K562 (cell line): ENCODE data around the gene ACAT1. TPM values are rescaled to one million over a fixed set of nuclear protein-coding genes. Genes with fewer than 3 reads are reported as not detected.

Experiments used
- BMI1 ChIP-seq: fragments of 150-350 bp; IDR thresholded peaks from 2 replicates; pipeline ENCODE4 v1.6.1; 2014; ENCODE audit warnings: low read length
- CCAR2 ChIP-seq: fragments of 200-400 bp; formaldehyde crosslinking; IDR thresholded peaks from 2 replicates; pipeline ENCODE4 v1.6.1; 2017; ENCODE audit warnings: mild to moderate bottlenecking, low read depth, low read length
- PCBP2 ChIP-seq: fragments of 200-400 bp; formaldehyde crosslinking; IDR thresholded peaks from 2 replicates; pipeline ENCODE4 v1.6.1; 2018; ENCODE audit warnings: low read length, low read depth, mild to moderate bottlenecking, moderate library complexity; ENCODE audit not compliant: poor library complexity, severe bottlenecking
- SUPT5H ChIP-seq: fragments of 450-650 bp; IDR thresholded peaks from 2 replicates; pipeline ENCODE4 v1.6.1; 2016
- polyA plus RNA-seq, 8 experiments: library from polyadenylated mRNA; depleted of rRNA in 4 of 8; stranded (reverse) in 5 of 8; unstranded in 3 of 8; fragments of >200 nt; fragmentation: Nextera tagmentation in 2 of 8; fragmentation: Illumina TruSeq in 1 of 8; extraction: Ambion mirVana in 2 of 8; extraction: Trizol in 1 of 8; gene quantifications; 2 replicates each; pipeline versions ENCODE4 v1.2.1 to v1.2.3, GENCODE V29; 2011 to 2014; ENCODE audit warnings: inconsistent platforms in 1 of 8, missing spikeins in 1 of 8
- total RNA-seq, 7 experiments: library from RNA; depleted of rRNA in 6 of 7; stranded (reverse); fragments of >200 nt in 6 of 7; fragmentation: Illumina TruSeq in 2 of 7; extraction: Trizol in 2 of 7; gene quantifications; 2 replicates each; pipeline versions ENCODE4 v1.2.1 to v1.2.3, GENCODE V29; 2011 to 2021; ENCODE audit warnings: low replicate concordance in 1 of 7
- TF ChIP-seq, protein P1 (sequence below): conservative IDR thresholded peaks from 2 replicates; pipeline ENCODE4 v1.6.1; 2011; ENCODE audit warnings: low read depth, mild to moderate bottlenecking, low read length; ENCODE audit not compliant: control insufficient read depth
- TF ChIP-seq, protein P2 (sequence below): fragments of 450-650 bp; IDR thresholded peaks from 2 replicates; pipeline ENCODE4 v1.6.1; 2018; ENCODE audit warnings: mild to moderate bottlenecking, low read depth; ENCODE audit not compliant: partially characterized antibody
- TF ChIP-seq, protein P3 (sequence below): fragments of 450-650 bp; IDR thresholded peaks from 2 replicates; pipeline ENCODE4 v1.6.1; 2016; ENCODE audit warnings: mild to moderate bottlenecking, moderate library complexity
- TF ChIP-seq, protein P4 (sequence below): sonication (generic); formaldehyde crosslinking; IDR thresholded peaks from 2 replicates; pipeline ENCODE4 v1.8.0; 2022; ENCODE audit warnings: missing genetic modification reagents, mild to moderate bottlenecking, moderate library complexity, borderline replicate concordance

ACAT1 gene
- total and polyA plus RNA-seq, 9 of the 15 experiments (the other 6 are each of a cell fraction or from before 2014, with no cell fraction given): 65.1 to 204 (median 104) TPM

DNA sequence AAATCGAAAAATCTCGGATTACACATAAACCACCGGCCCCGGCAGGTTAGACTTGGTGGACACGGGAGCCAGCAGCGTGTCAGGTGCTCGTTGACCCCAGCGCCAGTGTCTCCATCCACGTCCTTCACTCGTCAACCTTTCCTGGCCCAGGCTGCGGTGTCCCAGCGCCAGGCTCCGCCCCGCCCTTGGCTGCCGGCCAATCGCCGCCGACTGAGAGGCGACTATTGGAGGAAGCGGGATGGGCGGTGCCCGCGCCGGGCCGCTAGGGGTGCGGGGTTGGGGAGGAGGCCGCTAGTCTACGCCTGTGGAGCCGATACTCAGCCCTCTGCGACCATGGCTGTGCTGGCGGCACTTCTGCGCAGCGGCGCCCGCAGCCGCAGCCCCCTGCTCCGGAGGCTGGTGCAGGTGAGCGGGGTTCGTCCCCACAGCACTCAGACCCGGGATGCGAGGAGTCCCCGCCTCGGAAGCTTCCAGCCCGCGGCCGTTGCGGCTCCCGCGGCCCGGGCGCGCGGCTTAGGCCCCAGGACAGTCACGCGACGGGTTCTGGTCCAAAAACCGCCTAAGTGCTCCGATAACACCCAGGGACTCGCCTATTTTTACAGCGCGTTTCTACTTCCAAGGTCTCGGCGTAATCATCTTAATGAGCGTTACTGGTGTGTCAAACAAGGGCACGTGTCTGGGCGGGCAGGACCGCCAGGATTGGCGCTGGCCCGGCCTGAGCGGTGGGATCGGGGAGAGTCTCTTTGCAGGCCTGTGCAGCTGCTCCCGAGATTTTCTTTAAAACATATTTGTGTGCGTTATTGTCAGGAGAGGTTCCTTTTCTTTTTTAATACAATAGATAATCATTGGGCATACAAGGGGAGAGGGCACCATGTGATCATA is at the start of gene ACAT1 (continued):
- TF ChIP-seq, protein P1, sequence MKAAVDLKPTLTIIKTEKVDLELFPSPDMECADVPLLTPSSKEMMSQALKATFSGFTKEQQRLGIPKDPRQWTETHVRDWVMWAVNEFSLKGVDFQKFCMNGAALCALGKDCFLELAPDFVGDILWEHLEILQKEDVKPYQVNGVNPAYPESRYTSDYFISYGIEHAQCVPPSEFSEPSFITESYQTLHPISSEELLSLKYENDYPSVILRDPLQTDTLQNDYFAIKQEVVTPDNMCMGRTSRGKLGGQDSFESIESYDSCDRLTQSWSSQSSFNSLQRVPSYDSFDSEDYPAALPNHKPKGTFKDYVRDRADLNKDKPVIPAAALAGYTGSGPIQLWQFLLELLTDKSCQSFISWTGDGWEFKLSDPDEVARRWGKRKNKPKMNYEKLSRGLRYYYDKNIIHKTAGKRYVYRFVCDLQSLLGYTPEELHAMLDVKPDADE: 0 out of 2 replicates have a peak, but pooled peaks have one; percentile 37
- TF ChIP-seq, protein P2, sequence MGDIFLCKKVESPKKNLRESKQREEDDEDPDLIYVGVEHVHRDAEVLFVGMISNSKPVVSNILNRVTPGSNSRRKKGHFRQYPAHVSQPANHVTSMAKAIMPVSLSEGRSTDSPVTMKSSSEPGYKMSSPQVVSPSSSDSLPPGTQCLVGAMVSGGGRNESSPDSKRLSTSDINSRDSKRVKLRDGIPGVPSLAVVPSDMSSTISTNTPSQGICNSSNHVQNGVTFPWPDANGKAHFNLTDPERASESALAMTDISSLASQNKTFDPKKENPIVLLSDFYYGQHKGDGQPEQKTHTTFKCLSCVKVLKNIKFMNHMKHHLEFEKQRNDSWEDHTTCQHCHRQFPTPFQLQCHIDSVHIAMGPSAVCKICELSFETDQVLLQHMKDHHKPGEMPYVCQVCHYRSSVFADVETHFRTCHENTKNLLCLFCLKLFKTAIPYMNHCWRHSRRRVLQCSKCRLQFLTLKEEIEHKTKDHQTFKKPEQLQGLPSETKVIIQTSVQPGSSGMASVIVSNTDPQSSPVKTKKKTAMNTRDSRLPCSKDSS: no peak
- TF ChIP-seq, protein P3, sequence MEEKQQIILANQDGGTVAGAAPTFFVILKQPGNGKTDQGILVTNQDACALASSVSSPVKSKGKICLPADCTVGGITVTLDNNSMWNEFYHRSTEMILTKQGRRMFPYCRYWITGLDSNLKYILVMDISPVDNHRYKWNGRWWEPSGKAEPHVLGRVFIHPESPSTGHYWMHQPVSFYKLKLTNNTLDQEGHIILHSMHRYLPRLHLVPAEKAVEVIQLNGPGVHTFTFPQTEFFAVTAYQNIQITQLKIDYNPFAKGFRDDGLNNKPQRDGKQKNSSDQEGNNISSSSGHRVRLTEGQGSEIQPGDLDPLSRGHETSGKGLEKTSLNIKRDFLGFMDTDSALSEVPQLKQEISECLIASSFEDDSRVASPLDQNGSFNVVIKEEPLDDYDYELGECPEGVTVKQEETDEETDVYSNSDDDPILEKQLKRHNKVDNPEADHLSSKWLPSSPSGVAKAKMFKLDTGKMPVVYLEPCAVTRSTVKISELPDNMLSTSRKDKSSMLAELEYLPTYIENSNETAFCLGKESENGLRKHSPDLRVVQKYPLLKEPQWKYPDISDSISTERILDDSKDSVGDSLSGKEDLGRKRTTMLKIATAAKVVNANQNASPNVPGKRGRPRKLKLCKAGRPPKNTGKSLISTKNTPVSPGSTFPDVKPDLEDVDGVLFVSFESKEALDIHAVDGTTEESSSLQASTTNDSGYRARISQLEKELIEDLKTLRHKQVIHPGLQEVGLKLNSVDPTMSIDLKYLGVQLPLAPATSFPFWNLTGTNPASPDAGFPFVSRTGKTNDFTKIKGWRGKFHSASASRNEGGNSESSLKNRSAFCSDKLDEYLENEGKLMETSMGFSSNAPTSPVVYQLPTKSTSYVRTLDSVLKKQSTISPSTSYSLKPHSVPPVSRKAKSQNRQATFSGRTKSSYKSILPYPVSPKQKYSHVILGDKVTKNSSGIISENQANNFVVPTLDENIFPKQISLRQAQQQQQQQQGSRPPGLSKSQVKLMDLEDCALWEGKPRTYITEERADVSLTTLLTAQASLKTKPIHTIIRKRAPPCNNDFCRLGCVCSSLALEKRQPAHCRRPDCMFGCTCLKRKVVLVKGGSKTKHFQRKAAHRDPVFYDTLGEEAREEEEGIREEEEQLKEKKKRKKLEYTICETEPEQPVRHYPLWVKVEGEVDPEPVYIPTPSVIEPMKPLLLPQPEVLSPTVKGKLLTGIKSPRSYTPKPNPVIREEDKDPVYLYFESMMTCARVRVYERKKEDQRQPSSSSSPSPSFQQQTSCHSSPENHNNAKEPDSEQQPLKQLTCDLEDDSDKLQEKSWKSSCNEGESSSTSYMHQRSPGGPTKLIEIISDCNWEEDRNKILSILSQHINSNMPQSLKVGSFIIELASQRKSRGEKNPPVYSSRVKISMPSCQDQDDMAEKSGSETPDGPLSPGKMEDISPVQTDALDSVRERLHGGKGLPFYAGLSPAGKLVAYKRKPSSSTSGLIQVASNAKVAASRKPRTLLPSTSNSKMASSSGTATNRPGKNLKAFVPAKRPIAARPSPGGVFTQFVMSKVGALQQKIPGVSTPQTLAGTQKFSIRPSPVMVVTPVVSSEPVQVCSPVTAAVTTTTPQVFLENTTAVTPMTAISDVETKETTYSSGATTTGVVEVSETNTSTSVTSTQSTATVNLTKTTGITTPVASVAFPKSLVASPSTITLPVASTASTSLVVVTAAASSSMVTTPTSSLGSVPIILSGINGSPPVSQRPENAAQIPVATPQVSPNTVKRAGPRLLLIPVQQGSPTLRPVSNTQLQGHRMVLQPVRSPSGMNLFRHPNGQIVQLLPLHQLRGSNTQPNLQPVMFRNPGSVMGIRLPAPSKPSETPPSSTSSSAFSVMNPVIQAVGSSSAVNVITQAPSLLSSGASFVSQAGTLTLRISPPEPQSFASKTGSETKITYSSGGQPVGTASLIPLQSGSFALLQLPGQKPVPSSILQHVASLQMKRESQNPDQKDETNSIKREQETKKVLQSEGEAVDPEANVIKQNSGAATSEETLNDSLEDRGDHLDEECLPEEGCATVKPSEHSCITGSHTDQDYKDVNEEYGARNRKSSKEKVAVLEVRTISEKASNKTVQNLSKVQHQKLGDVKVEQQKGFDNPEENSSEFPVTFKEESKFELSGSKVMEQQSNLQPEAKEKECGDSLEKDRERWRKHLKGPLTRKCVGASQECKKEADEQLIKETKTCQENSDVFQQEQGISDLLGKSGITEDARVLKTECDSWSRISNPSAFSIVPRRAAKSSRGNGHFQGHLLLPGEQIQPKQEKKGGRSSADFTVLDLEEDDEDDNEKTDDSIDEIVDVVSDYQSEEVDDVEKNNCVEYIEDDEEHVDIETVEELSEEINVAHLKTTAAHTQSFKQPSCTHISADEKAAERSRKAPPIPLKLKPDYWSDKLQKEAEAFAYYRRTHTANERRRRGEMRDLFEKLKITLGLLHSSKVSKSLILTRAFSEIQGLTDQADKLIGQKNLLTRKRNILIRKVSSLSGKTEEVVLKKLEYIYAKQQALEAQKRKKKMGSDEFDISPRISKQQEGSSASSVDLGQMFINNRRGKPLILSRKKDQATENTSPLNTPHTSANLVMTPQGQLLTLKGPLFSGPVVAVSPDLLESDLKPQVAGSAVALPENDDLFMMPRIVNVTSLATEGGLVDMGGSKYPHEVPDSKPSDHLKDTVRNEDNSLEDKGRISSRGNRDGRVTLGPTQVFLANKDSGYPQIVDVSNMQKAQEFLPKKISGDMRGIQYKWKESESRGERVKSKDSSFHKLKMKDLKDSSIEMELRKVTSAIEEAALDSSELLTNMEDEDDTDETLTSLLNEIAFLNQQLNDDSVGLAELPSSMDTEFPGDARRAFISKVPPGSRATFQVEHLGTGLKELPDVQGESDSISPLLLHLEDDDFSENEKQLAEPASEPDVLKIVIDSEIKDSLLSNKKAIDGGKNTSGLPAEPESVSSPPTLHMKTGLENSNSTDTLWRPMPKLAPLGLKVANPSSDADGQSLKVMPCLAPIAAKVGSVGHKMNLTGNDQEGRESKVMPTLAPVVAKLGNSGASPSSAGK: peak; percentile 94
- TF ChIP-seq, protein P4, sequence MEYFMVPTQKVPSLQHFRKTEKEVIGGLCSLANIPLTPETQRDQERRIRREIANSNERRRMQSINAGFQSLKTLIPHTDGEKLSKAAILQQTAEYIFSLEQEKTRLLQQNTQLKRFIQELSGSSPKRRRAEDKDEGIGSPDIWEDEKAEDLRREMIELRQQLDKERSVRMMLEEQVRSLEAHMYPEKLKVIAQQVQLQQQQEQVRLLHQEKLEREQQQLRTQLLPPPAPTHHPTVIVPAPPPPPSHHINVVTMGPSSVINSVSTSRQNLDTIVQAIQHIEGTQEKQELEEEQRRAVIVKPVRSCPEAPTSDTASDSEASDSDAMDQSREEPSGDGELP: peak; percentile 82
- TF ChIP-seq SUPT5H: peak; percentile 90
- no peak for TF ChIP-seq CCAR2
- no peak for TF ChIP-seq BMI1
- no peak for TF ChIP-seq PCBP2
